SHP77 treated with DMSO at 0.1 percent for 48 hours (cell line): ENCODE results near the gene CNTNAP2.

ENCODE experiments used
- DNase-seq: peaks from one replicate; lab custom pipeline; 2025; lab: John Stamatoyannopoulos, UW

CNTNAP2 gene

GRCh38 chr7:147485660-147486210, 1369.1 kb downstream of the CNTNAP2 start:
- peak; percentile 88 for DNase-seq

- no peak for DNase-seq
These were observed 1376.0 kb downstream of the CNTNAP2 start for GRCh38 chr7:147492606-147493005.

- DNase-seq: no peak
These were observed 1379.6 kb downstream of the CNTNAP2 start for GRCh38 chr7:147496209-147496608.

GRCh38 chr7:147497246-147497645, 1380.6 kb downstream of the CNTNAP2 start:
- DNase-seq: no peak

- DNase-seq: no peak
These were observed 1381.5 kb downstream of the CNTNAP2 start for GRCh38 chr7:147498081-147498480.

GRCh38 chr7:147509035-147509501, 1392.5 kb downstream of the CNTNAP2 start:
- no peak for DNase-seq

GRCh38 chr7:147509541-147510200, 1393.1 kb downstream of the CNTNAP2 start:
- no peak for DNase-seq

- DNase-seq: no peak
These were observed 1393.6 kb downstream of the CNTNAP2 start for GRCh38 chr7:147510201-147510542.

GRCh38 chr7:147510923-147511322, 1394.3 kb downstream of the CNTNAP2 start:
- DNase-seq: no peak

- DNase-seq: no peak
These were observed 1396.8 kb downstream of the CNTNAP2 start for GRCh38 chr7:147513451-147513850.

- no peak for DNase-seq
These were observed 1399.8 kb downstream of the CNTNAP2 start for GRCh38 chr7:147516391-147516790.

GRCh38 chr7:147519062-147519461, 1402.5 kb downstream of the CNTNAP2 start:
- DNase-seq: no peak

- DNase-seq: no peak
These were observed 1406.5 kb downstream of the CNTNAP2 start for GRCh38 chr7:147523056-147523455.

- no peak for DNase-seq
These were observed 1408.2 kb downstream of the CNTNAP2 start for GRCh38 chr7:147524726-147525250.

- no peak for DNase-seq
These were observed 1408.7 kb downstream of the CNTNAP2 start for GRCh38 chr7:147525325-147525724.

- no peak for DNase-seq
These were observed 1419.1 kb downstream of the CNTNAP2 start for GRCh38 chr7:147535701-147536111.

GRCh38 chr7:147539685-147540084, 1423.1 kb downstream of the CNTNAP2 start:
- no peak for DNase-seq

GRCh38 chr7:147540743-147541142, 1424.1 kb downstream of the CNTNAP2 start:
- no peak for DNase-seq

- DNase-seq: no peak
These were observed 1424.7 kb downstream of the CNTNAP2 start for GRCh38 chr7:147541261-147541660.

GRCh38 chr7:147547252-147547897, 1430.8 kb downstream of the CNTNAP2 start:
- peak; percentile 53 for DNase-seq

GRCh38 chr7:147556317-147556716, 1439.7 kb downstream of the CNTNAP2 start:
- no peak for DNase-seq

GRCh38 chr7:147563669-147564068, 1447.1 kb downstream of the CNTNAP2 start:
- DNase-seq: no peak

- DNase-seq: no peak
These were observed 1448.3 kb downstream of the CNTNAP2 start for GRCh38 chr7:147564786-147565476.
